ENCODE results near the gene POLR2I.

The POLR2I gene

GRCh38 chr19:36090910-36091695, 23.6 kb downstream of the POLR2I start (continued):
- TF ChIP-seq ZNF362 (tag by site-specific recombination; IDR thresholded peaks at IDR 0.05) (no peak), ZNF19 (tag by site-specific recombination; IDR thresholded peaks at IDR 0.05; ENCODE audit: low read depth) (no peak), ZNF248 (tag by site-specific recombination; IDR thresholded peaks at IDR 0.05) (no peak), ZFHX2 (tag by site-specific recombination; conservative IDR thresholded peaks at IDR 0.05) (peak; percentile 40; the same call in 1 of the 2 replicates)

GRCh38 chr19:36089847-36090246, 24.8 kb downstream of the POLR2I start:
- no peak for TF ChIP-seq RBAK (tag by site-specific recombination; IDR thresholded peaks at IDR 0.05)
- TF ChIP-seq, protein P1, sequence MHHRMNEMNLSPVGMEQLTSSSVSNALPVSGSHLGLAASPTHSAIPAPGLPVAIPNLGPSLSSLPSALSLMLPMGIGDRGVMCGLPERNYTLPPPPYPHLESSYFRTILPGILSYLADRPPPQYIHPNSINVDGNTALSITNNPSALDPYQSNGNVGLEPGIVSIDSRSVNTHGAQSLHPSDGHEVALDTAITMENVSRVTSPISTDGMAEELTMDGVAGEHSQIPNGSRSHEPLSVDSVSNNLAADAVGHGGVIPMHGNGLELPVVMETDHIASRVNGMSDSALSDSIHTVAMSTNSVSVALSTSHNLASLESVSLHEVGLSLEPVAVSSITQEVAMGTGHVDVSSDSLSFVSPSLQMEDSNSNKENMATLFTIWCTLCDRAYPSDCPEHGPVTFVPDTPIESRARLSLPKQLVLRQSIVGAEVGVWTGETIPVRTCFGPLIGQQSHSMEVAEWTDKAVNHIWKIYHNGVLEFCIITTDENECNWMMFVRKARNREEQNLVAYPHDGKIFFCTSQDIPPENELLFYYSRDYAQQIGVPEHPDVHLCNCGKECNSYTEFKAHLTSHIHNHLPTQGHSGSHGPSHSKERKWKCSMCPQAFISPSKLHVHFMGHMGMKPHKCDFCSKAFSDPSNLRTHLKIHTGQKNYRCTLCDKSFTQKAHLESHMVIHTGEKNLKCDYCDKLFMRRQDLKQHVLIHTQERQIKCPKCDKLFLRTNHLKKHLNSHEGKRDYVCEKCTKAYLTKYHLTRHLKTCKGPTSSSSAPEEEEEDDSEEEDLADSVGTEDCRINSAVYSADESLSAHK (tag by site-specific recombination; IDR thresholded peaks at IDR 0.05), result no peak
- no peak for TF ChIP-seq ZNF354C (tag by site-specific recombination; IDR thresholded peaks at IDR 0.05; ENCODE audit: borderline replicate concordance, low read depth)
- TF ChIP-seq ZNF521 (tag by site-specific recombination; IDR thresholded peaks at IDR 0.05), result no peak
- no peak for TF ChIP-seq ZNF221 (tag by site-specific recombination; IDR thresholded peaks at IDR 0.05; ENCODE audit: borderline replicate concordance)
- no peak for TF ChIP-seq KLF1 (tag by site-specific recombination; IDR thresholded peaks at IDR 0.05)
- TF ChIP-seq, protein P2, sequence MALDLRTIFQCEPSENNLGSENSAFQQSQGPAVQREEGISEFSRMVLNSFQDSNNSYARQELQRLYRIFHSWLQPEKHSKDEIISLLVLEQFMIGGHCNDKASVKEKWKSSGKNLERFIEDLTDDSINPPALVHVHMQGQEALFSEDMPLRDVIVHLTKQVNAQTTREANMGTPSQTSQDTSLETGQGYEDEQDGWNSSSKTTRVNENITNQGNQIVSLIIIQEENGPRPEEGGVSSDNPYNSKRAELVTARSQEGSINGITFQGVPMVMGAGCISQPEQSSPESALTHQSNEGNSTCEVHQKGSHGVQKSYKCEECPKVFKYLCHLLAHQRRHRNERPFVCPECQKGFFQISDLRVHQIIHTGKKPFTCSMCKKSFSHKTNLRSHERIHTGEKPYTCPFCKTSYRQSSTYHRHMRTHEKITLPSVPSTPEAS (tag by site-specific recombination; IDR thresholded peaks at IDR 0.05), result no peak
- no peak for TF ChIP-seq ZNF768 (tag by site-specific recombination; IDR thresholded peaks at IDR 0.05)
- TF ChIP-seq ZNF398 (tag by site-specific recombination; IDR thresholded peaks at IDR 0.05), result no peak
- TF ChIP-seq ZXDB (tag by site-specific recombination; IDR thresholded peaks at IDR 0.05), result no peak
- TF ChIP-seq ZBTB26 (tag by site-specific recombination; optimal IDR thresholded peaks at IDR 0.05), result peak; percentile 1
- TF ChIP-seq, protein P3, sequence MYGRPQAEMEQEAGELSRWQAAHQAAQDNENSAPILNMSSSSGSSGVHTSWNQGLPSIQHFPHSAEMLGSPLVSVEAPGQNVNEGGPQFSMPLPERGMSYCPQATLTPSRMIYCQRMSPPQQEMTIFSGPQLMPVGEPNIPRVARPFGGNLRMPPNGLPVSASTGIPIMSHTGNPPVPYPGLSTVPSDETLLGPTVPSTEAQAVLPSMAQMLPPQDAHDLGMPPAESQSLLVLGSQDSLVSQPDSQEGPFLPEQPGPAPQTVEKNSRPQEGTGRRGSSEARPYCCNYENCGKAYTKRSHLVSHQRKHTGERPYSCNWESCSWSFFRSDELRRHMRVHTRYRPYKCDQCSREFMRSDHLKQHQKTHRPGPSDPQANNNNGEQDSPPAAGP (tag by site-specific recombination; IDR thresholded peaks at IDR 0.05), result no peak
- peak; percentile 57; the same call in 1 of the 2 replicates for TF ChIP-seq SCRT2 (tag by site-specific recombination; IDR thresholded peaks at IDR 0.05)
- TF ChIP-seq, protein P4, sequence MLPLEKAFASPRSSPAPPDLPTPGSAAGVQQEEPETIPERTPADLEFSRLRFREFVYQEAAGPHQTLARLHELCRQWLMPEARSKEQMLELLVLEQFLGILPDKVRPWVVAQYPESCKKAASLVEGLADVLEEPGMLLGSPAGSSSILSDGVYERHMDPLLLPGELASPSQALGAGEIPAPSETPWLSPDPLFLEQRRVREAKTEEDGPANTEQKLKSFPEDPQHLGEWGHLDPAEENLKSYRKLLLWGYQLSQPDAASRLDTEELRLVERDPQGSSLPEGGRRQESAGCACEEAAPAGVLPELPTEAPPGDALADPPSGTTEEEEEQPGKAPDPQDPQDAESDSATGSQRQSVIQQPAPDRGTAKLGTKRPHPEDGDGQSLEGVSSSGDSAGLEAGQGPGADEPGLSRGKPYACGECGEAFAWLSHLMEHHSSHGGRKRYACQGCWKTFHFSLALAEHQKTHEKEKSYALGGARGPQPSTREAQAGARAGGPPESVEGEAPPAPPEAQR (tag by site-specific recombination; IDR thresholded peaks at IDR 0.05), result no peak
- TF ChIP-seq ZNF239 (tag by site-specific recombination; IDR thresholded peaks at IDR 0.05), result no peak
- no peaks in the 10 kb centered on the region for H3K9me3 ChIP-seq (ENCODE audit: control insufficient read depth, insufficient read depth, low read depth, low read length)
- H3K4me1 ChIP-seq (ENCODE audit: control insufficient read depth, insufficient read depth, low read length), result no peaks in the 10 kb centered on the region
- no peak overlapping the region for H3K4me3 ChIP-seq (ENCODE audit: low read depth, low read length)
- CTCF ChIA-PET, result interaction anchor here (1.5 kb wide), 1 partner anchor 29 kb away, joined by 5 read pairs; no protein-coding TSS in a partner anchor
- H3K36me3 ChIP-seq (ENCODE audit: control insufficient read depth in 2 of 2, insufficient read depth in 1 of 2, low read length in 2 of 2), result peaks cover 88 to 100% of the 10 kb centered on the region in 2 experiments
- no peak overlapping the region for H3K27ac ChIP-seq (ENCODE audit: extremely low read depth, low read depth, low read length)
- POLR2A ChIA-PET, result no interaction called here
